ENCODE results near the gene LILRA5.

GRCh38 chr19:54312011-54312410 lies 955 bp downstream of the LILRA5 start:
- TF ChIP-seq, protein P1, sequence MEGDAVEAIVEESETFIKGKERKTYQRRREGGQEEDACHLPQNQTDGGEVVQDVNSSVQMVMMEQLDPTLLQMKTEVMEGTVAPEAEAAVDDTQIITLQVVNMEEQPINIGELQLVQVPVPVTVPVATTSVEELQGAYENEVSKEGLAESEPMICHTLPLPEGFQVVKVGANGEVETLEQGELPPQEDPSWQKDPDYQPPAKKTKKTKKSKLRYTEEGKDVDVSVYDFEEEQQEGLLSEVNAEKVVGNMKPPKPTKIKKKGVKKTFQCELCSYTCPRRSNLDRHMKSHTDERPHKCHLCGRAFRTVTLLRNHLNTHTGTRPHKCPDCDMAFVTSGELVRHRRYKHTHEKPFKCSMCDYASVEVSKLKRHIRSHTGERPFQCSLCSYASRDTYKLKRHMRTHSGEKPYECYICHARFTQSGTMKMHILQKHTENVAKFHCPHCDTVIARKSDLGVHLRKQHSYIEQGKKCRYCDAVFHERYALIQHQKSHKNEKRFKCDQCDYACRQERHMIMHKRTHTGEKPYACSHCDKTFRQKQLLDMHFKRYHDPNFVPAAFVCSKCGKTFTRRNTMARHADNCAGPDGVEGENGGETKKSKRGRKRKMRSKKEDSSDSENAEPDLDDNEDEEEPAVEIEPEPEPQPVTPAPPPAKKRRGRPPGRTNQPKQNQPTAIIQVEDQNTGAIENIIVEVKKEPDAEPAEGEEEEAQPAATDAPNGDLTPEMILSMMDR (conservative IDR thresholded peaks at IDR 0.05) = no peak
- TF ChIP-seq EZH2 (IDR thresholded peaks at IDR 0.05; ENCODE audit: low read depth) = no peak

Measured in PC-9 (cell line).